Activated CD4-positive, alpha-beta T cell treated with anti-CD3 and anti-CD28 coated beads, Interleukin-2, Interleukin-6, amounts not matched to agents 100 ng/mL and 50 ng/mL, durations not matched to agents 16 hours and 8 hours (primary cell): ENCODE measurements around the gene MAGEA3.

ENCODE experiments used
- DNase-seq: peaks from one replicate; pipeline ENCODE4 v3.0.0-alpha.2; 2020

The MAGEA3 gene

DNA sequence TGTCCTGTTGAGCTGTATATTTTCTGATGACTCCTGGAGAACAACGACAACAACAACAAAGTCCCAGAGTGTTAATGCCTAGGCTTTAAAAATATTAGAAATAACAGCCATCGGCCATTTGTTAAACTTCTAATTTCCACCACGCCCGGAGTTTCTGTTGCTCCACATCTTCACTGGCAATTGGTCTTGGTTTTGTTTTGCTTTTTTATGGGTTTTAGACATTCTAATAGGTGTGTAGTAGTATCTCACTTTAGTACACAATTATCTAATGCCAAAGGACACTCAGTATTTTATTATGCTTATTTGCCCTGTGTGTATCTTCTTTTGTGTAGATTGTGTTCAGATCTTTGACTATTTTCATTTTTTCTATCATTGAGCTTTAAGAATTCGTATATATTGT, 40.0 kb downstream of the MAGEA3 start:
- no peak for DNase-seq
